Activated CD4-positive, alpha-beta T cell treated with anti-CD3 and anti-CD28 coated beads, Interleukin-2, amount 10 ng/mL, durations not matched to agents 7 days and 5 days (primary cell): ENCODE results near the gene RNF41. TPM values are rescaled to one million over a fixed set of nuclear protein-coding genes. Genes with fewer than 3 reads are reported as not detected.
"Not testable (repeated sequence)": the region's sequence is repeated elsewhere in the genome, so short reads cannot be mapped to it uniquely, and the experiment has no call there.

Source experiments
- CTCF ChIA-PET: fragments of 350-600 bp; sonication (Branson Sonifier 250); formaldehyde crosslinking; loops from one replicate; lab custom pipeline; 2021; ENCODE audit warnings: antibody characterized with exemption; lab: Charles Lee
- POLR2A ChIA-PET: fragments of 350-600 bp; sonication (Branson Sonifier 250); formaldehyde crosslinking; loops from one replicate; lab custom pipeline; 2021; ENCODE audit warnings: antibody characterized with exemption; lab: Charles Lee
- DNase-seq: peaks from one replicate; pipeline ENCODE4 v3.0.0-alpha.2; 2020
- H3K27ac Mint-ChIP-seq: one replicate; pipeline ENCODE4 v1.8.0; 2021; ENCODE audit warnings: mild to moderate bottlenecking, moderate library complexity, mixed read lengths
- H3K27me3 Mint-ChIP-seq: one replicate; pipeline ENCODE4 v1.8.0; 2021; ENCODE audit warnings: mixed read lengths
- H3K36me3 Mint-ChIP-seq: one replicate; pipeline ENCODE4 v1.8.0; 2021; ENCODE audit warnings: low read depth, mixed read lengths
- H3K4me1 Mint-ChIP-seq: one replicate; pipeline ENCODE4 v1.8.0; 2021; ENCODE audit warnings: mixed read lengths
- H3K4me3 Mint-ChIP-seq: one replicate; pipeline ENCODE4 v1.8.0; 2021; ENCODE audit warnings: mild to moderate bottlenecking, moderate library complexity, mixed read lengths
- H3K9me3 Mint-ChIP-seq: one replicate; pipeline ENCODE4 v1.8.0; 2021; ENCODE audit warnings: mixed read lengths
- total RNA-seq, 2 experiments: library from RNA; stranded (reverse); gene quantifications; one replicate each; pipeline ENCODE4 v1.2.3, GENCODE V29; 2021

Gene RNF41
- total RNA-seq, 2 experiments from 2014 or later = 30.1 to 31.6 TPM

GRCh38 chr12:56156464-56157200, 65.1 kb downstream of the RNF41 start:
- Mint-ChIP-seq H3K4me1 (peaks cover 65% of the 10 kb centered on the region), H3K27ac (peak overlapping the region; percentile 93), H3K36me3 (peaks cover 49% of the 10 kb centered on the region), H3K4me3 (peak overlapping the region; percentile 90)
- CTCF ChIA-PET = interaction anchor here (0.6 to 1.0 kb wide), 9 partner anchors 12 to 1332 kb away, joined by 3 to 6 read pairs (median 3); no protein-coding TSS in a partner anchor
- H3K9me3 Mint-ChIP-seq, H3K27me3 Mint-ChIP-seq, DNase-seq: not testable (repeated sequence)
- POLR2A ChIA-PET = interaction anchor here (0.6 kb wide), 1 partner anchor 159 kb away, joined by 5 read pairs; no protein-coding TSS in a partner anchor

GRCh38 chr12:56155256-56155845, 66.4 kb downstream of the RNF41 start:
- Mint-ChIP-seq H3K9me3 (no peaks in the 10 kb centered on the region), H3K27me3 (no peaks in the 10 kb centered on the region), H3K27ac (peak overlapping the region; percentile 47), H3K4me1 (peaks cover 65% of the 10 kb centered on the region), H3K36me3 (peaks cover 41% of the 10 kb centered on the region), H3K4me3 (peak overlapping the region; percentile 3)
- ChIA-PET POLR2A (no interaction called here), CTCF (interaction anchor here (0.5 to 2.7 kb wide), 9 partner anchors 8 to 103 kb away, joined by 3 to 14 read pairs (median 4); partner anchors contain the start of genes ANKRD52, ESYT1, SMARCC2 and ZC3H10)
- DNase-seq = no peak

- no peaks in the 10 kb centered on the region for H3K9me3 Mint-ChIP-seq
- no peak for DNase-seq
- no peaks in the 10 kb centered on the region for H3K27me3 Mint-ChIP-seq
- H3K4me1 Mint-ChIP-seq = peaks cover 64% of the 10 kb centered on the region
- POLR2A ChIA-PET = no interaction called here
- H3K4me3 Mint-ChIP-seq = peak overlapping the region; percentile 3
- CTCF ChIA-PET = interaction anchor here (1.0 to 2.7 kb wide), 7 partner anchors 9 to 47 kb away, joined by 3 to 14 read pairs (median 4); partner anchors contain the start of genes ESYT1, SMARCC2 and ZC3H10
- H3K27ac Mint-ChIP-seq = peak overlapping the region; percentile 1
- peaks cover 38% of the 10 kb centered on the region for H3K36me3 Mint-ChIP-seq
Measured at GRCh38 chr12:56154818-56155217, 66.9 kb downstream of the RNF41 start.

- Mint-ChIP-seq H3K27me3 (no peaks in the 10 kb centered on the region), H3K4me1 (peaks cover 59% of the 10 kb centered on the region), H3K9me3 (no peaks in the 10 kb centered on the region), H3K27ac (peak overlapping the region; percentile 14), H3K36me3 (peaks cover 33% of the 10 kb centered on the region), H3K4me3 (no peak overlapping the region)
- ChIA-PET POLR2A (no interaction called here), CTCF (interaction anchor here (1.0 to 2.7 kb wide), 5 partner anchors 9 to 46 kb away, joined by 3 to 14 read pairs (median 3); partner anchors contain the start of genes ESYT1 and SMARCC2)
- no peak for DNase-seq
Measured at GRCh38 chr12:56154246-56154771, 67.4 kb downstream of the RNF41 start.

GRCh38 chr12:56153678-56154065, 68.0 kb downstream of the RNF41 start:
- Mint-ChIP-seq H3K9me3 (no peaks in the 10 kb centered on the region), H3K4me3 (peak overlapping the region; percentile 83), H3K27me3 (no peaks in the 10 kb centered on the region), H3K36me3 (peaks cover 26% of the 10 kb centered on the region), H3K27ac (peak overlapping the region; percentile 98), H3K4me1 (peaks cover 55% of the 10 kb centered on the region)
- no peak for DNase-seq
- ChIA-PET POLR2A (no interaction called here), CTCF (interaction anchor here (1.0 to 2.7 kb wide), 2 partner anchors 36 to 46 kb away, joined by 3 to 14 read pairs; partner anchors contain the start of gene SMARCC2)

GRCh38 chr12:56152756-56153677, 68.7 kb downstream of the RNF41 start:
- peaks cover 23% of the 10 kb centered on the region for H3K36me3 Mint-ChIP-seq
- ChIA-PET POLR2A (no interaction called here), CTCF (interaction anchor here (2.7 kb wide), 1 partner anchor 37 kb away, joined by 14 read pairs; the partner anchor contains the start of gene SMARCC2)
- H3K9me3 Mint-ChIP-seq = no peaks in the 10 kb centered on the region
- no peak for DNase-seq
- no peaks in the 10 kb centered on the region for H3K27me3 Mint-ChIP-seq
- peak overlapping the region; percentile 98 for H3K27ac Mint-ChIP-seq
- peaks cover 55% of the 10 kb centered on the region for H3K4me1 Mint-ChIP-seq
- H3K4me3 Mint-ChIP-seq = peak overlapping the region; percentile 83

Other genes starting within 250 kb of the RNF41 start
- 10 to 100 TPM; 56.9 to 58.1 TPM for gene RAB5B, start 247.8 kb downstream of the RNF41 start, total RNA-seq
- 1 to 10 TPM; 2.4 to 3.5 TPM for gene SUOX, start 224.6 kb downstream of the RNF41 start, total RNA-seq
- 10 to 100 TPM; 15.7 to 17.4 TPM for gene IKZF4, start 200.9 kb downstream of the RNF41 start, total RNA-seq
- 10 to 100 TPM; 47.2 to 48.3 TPM for gene RPS26, start 180.0 kb downstream of the RNF41 start, total RNA-seq
- 1 to 10 TPM; 1.3 to 1.5 TPM for gene ERBB3, start 141.8 kb downstream of the RNF41 start, total RNA-seq
- 100 to 1,000 TPM; 244 to 289 TPM for gene PA2G4, start 117.4 kb downstream of the RNF41 start, total RNA-seq
- gene RPL41, start 105.3 kb downstream of the RNF41 start, total RNA-seq = 1,000 to 10,000 TPM; 3,940 to 4,815 TPM
- gene ZC3H10, start 103.7 kb downstream of the RNF41 start, total RNA-seq = 1 to 10 TPM; 8.2 to 9.1 TPM
- 100 to 1,000 TPM; 367 to 399 TPM for gene ESYT1, start 93.7 kb downstream of the RNF41 start, total RNA-seq
- gene MYL6B, start 69.3 kb downstream of the RNF41 start, total RNA-seq = 10 to 100 TPM; 56.6 to 63.4 TPM
- gene MYL6, start 63.6 kb downstream of the RNF41 start, total RNA-seq = 1,000 to 10,000 TPM; 1,336 to 1,525 TPM
- gene SMARCC2, start 32.4 kb downstream of the RNF41 start, total RNA-seq = 100 to 1,000 TPM; 140 to 173 TPM
- 10 to 100 TPM; 56.7 to 63.5 TPM for gene NABP2, start 2.4 kb upstream of the RNF41 start, total RNA-seq
- gene SLC39A5, start 8.1 kb upstream of the RNF41 start, total RNA-seq = under 1 TPM in 1 of 2 experiments, not detected in 1; 0.64 TPM
- 10 to 100 TPM; 39.0 to 45.9 TPM for gene ANKRD52, start 36.5 kb upstream of the RNF41 start, total RNA-seq
- 10 to 100 TPM; 15.3 to 17.1 TPM for gene COQ10A, start 45.0 kb upstream of the RNF41 start, total RNA-seq
- 100 to 1,000 TPM; 177 to 201 TPM for gene CS, start 78.4 kb upstream of the RNF41 start, total RNA-seq
- gene CNPY2, start 94.1 kb upstream of the RNF41 start, total RNA-seq = 100 to 1,000 TPM in 1 of 2 experiments, 10 to 100 TPM in 1; 96.2 to 105 TPM
- gene PAN2, start 112.1 kb upstream of the RNF41 start, total RNA-seq = 10 to 100 TPM; 76.9 to 78.9 TPM
- gene IL23A, start 117.0 kb upstream of the RNF41 start, total RNA-seq = 1 to 10 TPM; 6.1 to 8.0 TPM
- 100 to 1,000 TPM; 391 to 398 TPM for gene STAT2, start 138.2 kb upstream of the RNF41 start, total RNA-seq
- gene APOF, start 140.9 kb upstream of the RNF41 start, total RNA-seq = not detected
- 10 to 100 TPM; 59.5 to 63.6 TPM for gene TIMELESS, start 227.5 kb upstream of the RNF41 start, total RNA-seq
- gene MIP, start 232.7 kb upstream of the RNF41 start, total RNA-seq = not detected
- gene SPRYD4, start 246.7 kb upstream of the RNF41 start, total RNA-seq = 1 to 10 TPM; 3.8 to 3.9 TPM